PC-3 (cell line): ENCODE results near the gene GDF7.

Experiments used
- EZH2 ChIP-seq: fragments of 300-600 bp; sonication (generic); IDR thresholded peaks from one replicate; pipeline ENCODE4 v1.6.1; 2017; ENCODE audit warnings: antibody characterized with exemption, mild to moderate bottlenecking, low read length; ENCODE audit not compliant: unreplicated experiment
- EZH2phosphoT487 ChIP-seq: fragments of 300-600 bp; sonication (generic); IDR thresholded peaks from 2 replicates; pipeline ENCODE4 v1.6.1; 2018; ENCODE audit warnings: mild to moderate bottlenecking, antibody characterized with exemption, low read length, borderline replicate concordance
- TF ChIP-seq, protein P1 (sequence below): fragments of 300-600 bp; sonication (generic); conservative IDR thresholded peaks from 2 replicates; pipeline ENCODE4 v1.5.1; 2017; ENCODE audit warnings: antibody characterized with exemption, low read depth, mild to moderate bottlenecking, low read length

DNA sequence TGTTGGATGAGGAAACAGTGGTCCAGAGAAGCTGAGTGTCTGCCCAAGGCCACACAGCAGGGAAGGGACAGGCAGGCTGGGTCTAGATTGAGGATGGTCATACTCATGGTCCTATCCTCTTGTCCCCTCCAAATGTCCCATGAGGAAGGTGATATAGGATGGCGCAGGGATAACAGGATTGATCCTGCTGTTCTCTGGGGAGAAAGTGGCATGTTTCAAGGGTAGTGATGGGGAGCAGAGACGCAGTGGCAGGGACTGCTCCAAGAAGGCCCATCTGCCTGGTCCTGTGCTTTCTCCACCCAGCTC lies 40.6 kb upstream of the GDF7 start:
- TF ChIP-seq, protein P1, sequence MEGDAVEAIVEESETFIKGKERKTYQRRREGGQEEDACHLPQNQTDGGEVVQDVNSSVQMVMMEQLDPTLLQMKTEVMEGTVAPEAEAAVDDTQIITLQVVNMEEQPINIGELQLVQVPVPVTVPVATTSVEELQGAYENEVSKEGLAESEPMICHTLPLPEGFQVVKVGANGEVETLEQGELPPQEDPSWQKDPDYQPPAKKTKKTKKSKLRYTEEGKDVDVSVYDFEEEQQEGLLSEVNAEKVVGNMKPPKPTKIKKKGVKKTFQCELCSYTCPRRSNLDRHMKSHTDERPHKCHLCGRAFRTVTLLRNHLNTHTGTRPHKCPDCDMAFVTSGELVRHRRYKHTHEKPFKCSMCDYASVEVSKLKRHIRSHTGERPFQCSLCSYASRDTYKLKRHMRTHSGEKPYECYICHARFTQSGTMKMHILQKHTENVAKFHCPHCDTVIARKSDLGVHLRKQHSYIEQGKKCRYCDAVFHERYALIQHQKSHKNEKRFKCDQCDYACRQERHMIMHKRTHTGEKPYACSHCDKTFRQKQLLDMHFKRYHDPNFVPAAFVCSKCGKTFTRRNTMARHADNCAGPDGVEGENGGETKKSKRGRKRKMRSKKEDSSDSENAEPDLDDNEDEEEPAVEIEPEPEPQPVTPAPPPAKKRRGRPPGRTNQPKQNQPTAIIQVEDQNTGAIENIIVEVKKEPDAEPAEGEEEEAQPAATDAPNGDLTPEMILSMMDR, result no peak
- TF ChIP-seq EZH2 (no peak), EZH2phosphoT487 (no peak)
